Natural killer cell (primary cell): ENCODE data around the gene ATXN10. TPM values are rescaled to one million over a fixed set of nuclear protein-coding genes. Genes with fewer than 3 reads are reported as not detected.

Experiments used
- ATAC-seq, 3 donors: fragments of 150-1000 bp in 2 of 3; fragments of 200-7000 bp in 1 of 3; cut with Tn5 transposase; 1 replicate in 1 of 3; 2 replicates in 2 of 3; pipeline ENCODE4 v1.10.0; 2021; ENCODE audit warnings: mild to moderate bottlenecking in 2 of 3, moderate library complexity in 2 of 3
- DNase-seq, 2 donors: peaks; one replicate each; pipeline versions ENCODE4 v3.0.0 to v3.0.0-alpha.2; 2013 to 2021; ENCODE audit warnings: mixed read lengths in 1 of 2
- H3K27ac ChIP-seq: one replicate; pipeline ENCODE4 v1.5.1; 2013; ENCODE audit warnings: mild to moderate bottlenecking, low read length
- H3K27me3 ChIP-seq: one replicate; pipeline ENCODE4 v1.6.1; 2013; ENCODE audit warnings: low read length; ENCODE audit not compliant: control insufficient read depth, insufficient read depth
- H3K36me3 ChIP-seq: one replicate; pipeline ENCODE4 v1.6.1; 2013; ENCODE audit warnings: low read length; ENCODE audit not compliant: control insufficient read depth, insufficient read depth
- H3K4me1 ChIP-seq: one replicate; pipeline ENCODE4 v1.6.1; 2013; ENCODE audit warnings: low read length; ENCODE audit not compliant: control insufficient read depth, insufficient read depth
- H3K4me3 ChIP-seq: one replicate; pipeline ENCODE4 v1.5.1; 2013; ENCODE audit warnings: low read length
- H3K9me3 ChIP-seq: one replicate; pipeline ENCODE4 v1.6.1; 2013; ENCODE audit warnings: low read length; ENCODE audit not compliant: control insufficient read depth, insufficient read depth
- H3K27ac Mint-ChIP-seq, 2 donors: one replicate each; pipeline ENCODE4 v1.8.0; 2022; ENCODE audit warnings: mild to moderate bottlenecking in 2 of 2, mixed read lengths in 2 of 2, moderate library complexity in 1 of 2
- H3K27me3 Mint-ChIP-seq, 2 donors: one replicate each; pipeline ENCODE4 v1.8.0; 2022; ENCODE audit warnings: low read depth in 2 of 2, mixed read lengths in 2 of 2
- H3K36me3 Mint-ChIP-seq: one replicate; pipeline ENCODE4 v1.8.0; 2022; ENCODE audit warnings: mixed read lengths
- H3K4me1 Mint-ChIP-seq, 2 donors: one replicate each; pipeline ENCODE4 v1.8.0; 2022; ENCODE audit warnings: mixed read lengths in 2 of 2
- H3K4me3 Mint-ChIP-seq: one replicate; pipeline ENCODE4 v1.8.0; 2022; ENCODE audit warnings: mild to moderate bottlenecking, moderate library complexity, mixed read lengths
- H3K9me3 Mint-ChIP-seq, 2 donors: one replicate each; pipeline ENCODE4 v1.8.0; 2022; ENCODE audit warnings: mixed read lengths in 2 of 2
- CTCF ChIP-seq: fragments of 200-600 bp; IDR thresholded peaks from one replicate; pipeline ENCODE4 v1.8.0; 2022; ENCODE audit warnings: antibody characterized with exemption
- WGBS: methylation state at CpG from one replicate; pipeline ENCODE4 v1.1.7; 2013; ENCODE audit warnings: missing lambda C conversion rate; ENCODE audit not compliant: insufficient coverage; 5-methylcytosine and 5-hydroxymethylcytosine counted together
- intact Hi-C: fragments of 100-400 bp; cut with micrococcal nuclease; formaldehyde crosslinking; loops from one replicate; pipeline ENCODE4 v1.14.2; 2022
- total RNA-seq, 4 donors: library from RNA; stranded (reverse); fragments of 120-200 nt in 1 of 4; gene quantifications; one replicate each; pipeline versions ENCODE4 v1.2.3 to v1.2.4, GENCODE V29; 2013 to 2022

The ATXN10 gene
- total RNA-seq, 3 donors from 2014 or later (not counting 1 experiment from before 2014, with no cell fraction given) = 79.3 to 90.5 (median 88.8) TPM

DNA sequence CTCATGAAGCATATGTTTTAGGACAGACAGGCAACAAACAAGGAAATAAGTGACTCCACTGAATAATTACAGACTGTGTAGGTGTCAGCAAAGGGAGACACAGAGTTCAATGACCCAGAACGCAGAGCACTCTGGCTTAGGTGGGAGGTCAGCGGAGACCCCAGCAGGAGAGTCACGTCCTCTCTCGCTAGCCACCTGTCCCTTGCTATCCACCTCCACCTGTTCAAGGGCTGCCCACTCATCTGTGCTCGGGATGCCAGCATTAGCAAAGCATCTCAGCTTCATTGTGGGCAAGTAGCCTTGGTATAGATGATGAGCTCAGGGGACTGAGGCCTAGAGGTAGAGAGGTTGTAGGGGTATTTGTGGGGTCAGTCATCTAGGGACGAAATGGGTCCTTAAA lies 21.8 kb upstream of the ATXN10 start:
- Mint-ChIP-seq H3K4me3 (no peak overlapping the region), H3K9me3 (no peaks in the 10 kb centered on the region), H3K4me1 (peaks cover 9 to 20% of the 10 kb centered on the region in 2 donors), H3K27ac (no peak overlapping the region), H3K36me3 (no peaks in the 10 kb centered on the region), H3K27me3 (peaks cover 34 to 41% of the 10 kb centered on the region in 2 donors)
- Histone ChIP-seq H3K4me1 (peaks cover 13% of the 10 kb centered on the region), H3K36me3 (no peaks in the 10 kb centered on the region), H3K9me3 (no peaks in the 10 kb centered on the region), H3K4me3 (no peak overlapping the region), H3K27me3 (no peaks in the 10 kb centered on the region), H3K27ac (no peak overlapping the region)
- ATAC-seq (no peak), DNase-seq (no peak)
- 91% methylated on average over 6 of the region's 6 CpGs for WGBS
- TF ChIP-seq CTCF = no peak
- intact Hi-C loops = no loop called here

DNA sequence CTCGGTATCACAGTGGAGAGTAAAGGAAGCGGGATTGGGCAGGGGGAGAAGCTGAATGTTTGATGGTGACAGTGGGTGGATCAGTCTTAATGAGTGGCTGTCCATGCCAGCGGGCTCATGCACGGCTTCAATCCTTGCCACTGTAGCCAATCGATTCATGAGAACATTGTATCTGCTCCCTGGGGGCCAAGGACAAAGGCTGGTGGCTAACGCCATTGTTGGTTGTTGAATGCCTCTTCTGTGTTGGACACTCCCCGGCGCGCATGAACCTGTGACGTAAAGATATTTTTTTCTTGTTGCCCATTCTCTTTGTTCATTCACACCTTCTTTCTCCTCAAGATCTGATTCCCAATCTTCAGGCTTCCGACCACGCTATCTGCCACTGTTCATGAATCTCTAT lies 20.9 kb upstream of the ATXN10 start:
- ATAC-seq = no peak
- H3K27ac Mint-ChIP-seq = no peak overlapping the region
- Histone ChIP-seq H3K27ac (no peak overlapping the region), H3K4me3 (no peak overlapping the region), H3K36me3 (no peaks in the 10 kb centered on the region), H3K27me3 (no peaks in the 10 kb centered on the region), H3K4me1 (peaks cover 5% of the 10 kb centered on the region), H3K9me3 (no peaks in the 10 kb centered on the region)
- peaks cover 34 to 41% of the 10 kb centered on the region in 2 donors for H3K27me3 Mint-ChIP-seq
- intact Hi-C loops = no loop called here
- no peaks in the 10 kb centered on the region for H3K9me3 Mint-ChIP-seq
- no peak for DNase-seq
- WGBS = 95% methylated on average over 12 of the region's 12 CpGs
- no peaks in the 10 kb centered on the region for H3K36me3 Mint-ChIP-seq
- peaks cover 8 to 18% of the 10 kb centered on the region in 2 donors for H3K4me1 Mint-ChIP-seq
- TF ChIP-seq CTCF = no peak
- no peak overlapping the region for H3K4me3 Mint-ChIP-seq

DNA sequence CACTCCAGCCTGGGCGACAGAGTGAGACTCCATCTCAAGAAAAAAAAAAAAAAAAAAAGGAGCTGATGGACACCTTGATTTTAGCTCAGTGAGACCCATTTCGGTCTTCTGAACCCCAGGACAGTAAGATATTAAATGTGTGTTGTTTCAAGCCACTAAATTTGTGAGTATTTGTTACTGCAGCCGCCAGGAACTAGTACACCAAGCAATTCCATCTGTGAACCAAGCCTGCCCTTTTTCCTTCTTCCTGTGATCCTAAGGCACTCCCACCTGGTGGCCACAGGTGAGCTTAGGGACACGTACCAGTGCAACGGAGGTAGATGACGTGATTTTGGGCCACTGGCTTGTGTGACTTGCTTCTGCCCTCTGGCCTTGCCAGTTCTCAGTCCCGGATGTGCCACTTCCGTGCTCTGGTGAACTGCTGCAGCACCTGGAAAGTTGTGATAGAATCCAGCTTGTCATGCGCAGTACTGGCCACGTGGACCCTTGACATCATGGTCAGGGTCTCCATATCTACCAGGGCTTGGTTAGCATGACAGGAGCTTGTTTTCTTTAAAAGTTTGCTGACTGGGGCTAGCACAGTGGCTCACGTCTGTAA lies 19.6 kb upstream of the ATXN10 start:
- H3K4me3 Mint-ChIP-seq = no peak overlapping the region
- H3K9me3 Mint-ChIP-seq = no peaks in the 10 kb centered on the region
- H3K4me1 ChIP-seq = no peaks in the 10 kb centered on the region

More for the DNA sequence above, 19.6 kb upstream of the ATXN10 start:
- TF ChIP-seq CTCF = no peak
- no peaks in the 10 kb centered on the region for H3K27me3 ChIP-seq
- H3K27ac Mint-ChIP-seq = no peak overlapping the region
- H3K4me3 ChIP-seq = no peak overlapping the region
- no peak overlapping the region for H3K27ac ChIP-seq
- H3K36me3 Mint-ChIP-seq = no peaks in the 10 kb centered on the region
- WGBS = 92% methylated on average over 11 of the region's 11 CpGs
- H3K4me1 Mint-ChIP-seq = peaks cover 0 to 13% of the 10 kb centered on the region in 2 donors
- H3K9me3 ChIP-seq = no peaks in the 10 kb centered on the region
- H3K36me3 ChIP-seq = no peaks in the 10 kb centered on the region
- no peak for DNase-seq
- no peak for ATAC-seq
- peaks cover 32 to 41% of the 10 kb centered on the region in 2 donors for H3K27me3 Mint-ChIP-seq
- intact Hi-C loops = no loop called here
